Thoracic aorta (tissue), 2 donors: ENCODE results near the gene CREB5. TPM values are rescaled to one million over a fixed set of nuclear protein-coding genes. Genes with fewer than 3 reads are reported as not detected.

Experiments used
- ATAC-seq: fragments of 150-250 bp; one replicate; pipeline ENCODE4 v1.8.0; 2017; ENCODE audit warnings: low read depth; ENCODE audit not compliant: insufficient number of reproducible peaks, low FRiP score
- DNase-seq: peaks from one replicate; pipeline ENCODE4 v3.0.0-alpha.2; 2020; ENCODE audit warnings: low spot score
- H3K27ac ChIP-seq, 2 donors: fragments of 200-600 bp; sonication (generic); 1 replicate in 1 of 2; 2 replicates in 1 of 2; pipeline ENCODE4 v1.5.1; 2016; ENCODE audit warnings: mild to moderate bottlenecking in 2 of 2, moderate library complexity in 2 of 2
- H3K27me3 ChIP-seq: fragments of 200-600 bp; sonication (generic); replicated peaks from 2 replicates; pipeline ENCODE4 v1.6.0; 2016; ENCODE audit warnings: mild to moderate bottlenecking; ENCODE audit not compliant: insufficient read depth
- H3K36me3 ChIP-seq: fragments of 200-600 bp; sonication (generic); one replicate; pipeline ENCODE4 v1.5.1; 2016
- H3K4me1 ChIP-seq, 2 donors: fragments of 200-600 bp; sonication (generic); 1 replicate in 1 of 2; 2 replicates in 1 of 2; pipeline versions ENCODE4 v1.5.1 to v1.6.0; 2016; ENCODE audit warnings: low read depth in 2 of 2, mild to moderate bottlenecking in 1 of 2; ENCODE audit not compliant: control insufficient read depth in 1 of 2
- H3K4me3 ChIP-seq: fragments of 200-600 bp; sonication (generic); 2 replicates; pipeline ENCODE4 v1.5.1; 2016; ENCODE audit warnings: mild to moderate bottlenecking
- H3K9me3 ChIP-seq: fragments of 200-600 bp; sonication (generic); 2 replicates; pipeline ENCODE4 v1.5.1; 2016
- CTCF ChIP-seq: fragments of 200-600 bp; sonication (generic); IDR thresholded peaks from one replicate; pipeline ENCODE4 v1.5.1; 2019; ENCODE audit warnings: antibody characterized with exemption
- total RNA-seq, 2 donors: library from RNA; depleted of rRNA; stranded (reverse); fragments of >200 nt; gene quantifications; one replicate each; pipeline versions ENCODE4 v1.1.0 to v1.2.3, GENCODE V29; 2016

The CREB5 gene
- total RNA-seq, 2 donors from 2014 or later = 44.4 to 49.1 TPM

- ATAC-seq = no peak
- TF ChIP-seq CTCF = no peak
- Histone ChIP-seq H3K9me3 (no peaks in the 10 kb centered on the region), H3K4me3 (no peak overlapping the region), H3K36me3 (no peaks in the 10 kb centered on the region), H3K27me3 (no peaks in the 10 kb centered on the region), H3K4me1 (peaks cover 0 to 5% of the 10 kb centered on the region in 2 donors), H3K27ac (no peak overlapping the region)
- DNase-seq = no peak
These were observed 355.0 kb downstream of the CREB5 start for GRCh38 chr7:28767356-28767755.

GRCh38 chr7:28768577-28769147 is 356.3 kb downstream of the CREB5 start:
- Histone ChIP-seq H3K4me3 (no peak overlapping the region), H3K27ac (no peak overlapping the region), H3K36me3 (no peaks in the 10 kb centered on the region), H3K4me1 (peaks cover 0 to 5% of the 10 kb centered on the region in 2 donors), H3K27me3 (no peaks in the 10 kb centered on the region), H3K9me3 (no peaks in the 10 kb centered on the region)
- no peak for TF ChIP-seq CTCF
- ATAC-seq (no peak), DNase-seq (no peak)

GRCh38 chr7:28771906-28772622 is 359.7 kb downstream of the CREB5 start:
- ATAC-seq = no peak
- Histone ChIP-seq H3K27ac (no peak overlapping the region), H3K27me3 (no peaks in the 10 kb centered on the region), H3K4me3 (no peak overlapping the region), H3K9me3 (no peaks in the 10 kb centered on the region), H3K36me3 (no peaks in the 10 kb centered on the region), H3K4me1 (peaks cover 5 to 6% of the 10 kb centered on the region in 2 donors)
- no peak for TF ChIP-seq CTCF
- DNase-seq = no peak

DNA sequence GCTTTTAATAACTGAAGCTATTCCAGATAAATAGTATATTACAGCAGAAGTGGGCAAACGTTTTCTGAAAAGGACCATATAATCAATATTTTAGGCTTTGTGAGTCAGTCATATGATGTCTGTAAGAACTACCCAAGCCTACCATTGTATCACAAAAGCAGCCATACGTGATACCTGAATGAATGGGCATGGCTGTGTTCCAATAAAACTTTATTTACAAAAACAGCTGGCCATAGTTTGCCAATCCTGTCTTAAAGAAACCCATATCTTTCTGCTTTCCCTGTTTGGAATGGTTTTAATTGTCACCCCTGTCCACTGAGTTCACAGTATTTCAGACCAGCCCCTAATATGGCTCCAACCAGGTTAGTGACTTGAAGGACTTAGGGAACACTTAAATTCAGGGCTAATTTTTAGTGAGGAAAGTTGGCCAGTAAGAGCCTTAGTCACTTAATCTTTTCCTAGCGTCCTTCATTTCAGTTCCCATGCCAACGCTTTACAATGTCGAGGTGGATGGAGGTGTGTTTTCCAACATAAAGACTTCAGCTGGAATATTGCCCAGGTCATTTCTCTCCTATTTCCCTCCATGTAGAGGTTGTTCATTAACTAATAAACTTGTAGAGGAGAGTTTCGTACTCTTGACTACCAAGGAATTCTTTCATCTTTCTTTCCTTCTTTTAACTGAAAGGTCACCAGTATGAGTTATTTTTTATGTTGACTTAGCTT is 361.3 kb downstream of the CREB5 start:
- H3K4me1 ChIP-seq = peaks cover 0 to 6% of the 10 kb centered on the region in 2 donors
- no peak for DNase-seq
- no peak overlapping the region for H3K27ac ChIP-seq
- no peak for ATAC-seq
- H3K27me3 ChIP-seq = no peaks in the 10 kb centered on the region
- H3K4me3 ChIP-seq = no peak overlapping the region
- TF ChIP-seq CTCF = no peak
- H3K36me3 ChIP-seq = no peaks in the 10 kb centered on the region
- H3K9me3 ChIP-seq = no peaks in the 10 kb centered on the region

GRCh38 chr7:28774261-28774988 is 362.1 kb downstream of the CREB5 start:
- H3K9me3 ChIP-seq = no peaks in the 10 kb centered on the region
- H3K36me3 ChIP-seq = no peaks in the 10 kb centered on the region
- ATAC-seq (no peak), DNase-seq (no peak)
- H3K27me3 ChIP-seq = no peaks in the 10 kb centered on the region
- H3K4me1 ChIP-seq = peaks cover 2 to 14% of the 10 kb centered on the region in 2 donors
- H3K4me3 ChIP-seq = no peak overlapping the region
- no peak for TF ChIP-seq CTCF
- H3K27ac ChIP-seq = no peak overlapping the region
